HG03565 (cell line): ENCODE data around the gene C17orf107.

Experiments
- ATAC-seq: cut with Tn5 transposase; IDR thresholded peaks from one replicate; pipeline ENCODE4 v1.9.1; 2021; ENCODE audit warnings: mild to moderate bottlenecking, moderate library complexity; ENCODE audit not compliant: unreplicated experiment

Gene C17orf107

GRCh38 chr17:4947411-4948165 lies 48.3 kb downstream of the C17orf107 start:
- no peak for ATAC-seq

- ATAC-seq, result no peak
Observed at GRCh38 chr17:4948166-4948930, 49.0 kb downstream of the C17orf107 start, which contains the start of gene PFN1. TSS of gene PFN1 (minus strand) at chr17:4948530. CDS start at chr17:4948394, 136 bp downstream.

- ATAC-seq, result no peak
Observed at GRCh38 chr17:4948931-4949320, 49.6 kb downstream of the C17orf107 start.

GRCh38 chr17:4949321-4950074 lies 50.2 kb downstream of the C17orf107 start:
- ATAC-seq, result no peak

- no peak for ATAC-seq
Observed at GRCh38 chr17:4950075-4950745, 50.9 kb downstream of the C17orf107 start.

GRCh38 chr17:4950746-4951204 lies 51.4 kb downstream of the C17orf107 start, which contains the start of gene ENO3:
TSS of gene ENO3 (plus strand) at chr17:4951119. CDS start at chr17:4951830, 711 bp downstream.
- no peak for ATAC-seq

- no peak for ATAC-seq
Observed at GRCh38 chr17:4951486-4951885, 52.1 kb downstream of the C17orf107 start.
